Natural killer cell (primary cell): ENCODE data around the gene EML3. TPM values are rescaled to one million over a fixed set of nuclear protein-coding genes. Genes with fewer than 3 reads are reported as not detected.
A peak's percentile ranks its signal among the peaks of the same experiment; 100 is the strongest.

Experiments used
- ATAC-seq, 3 donors: fragments of 150-1000 bp in 2 of 3; fragments of 200-7000 bp in 1 of 3; cut with Tn5 transposase; 1 replicate in 1 of 3; 2 replicates in 2 of 3; pipeline ENCODE4 v1.10.0; 2021; ENCODE audit warnings: mild to moderate bottlenecking in 2 of 3, moderate library complexity in 2 of 3
- DNase-seq, 2 donors: peaks; one replicate each; pipeline versions ENCODE4 v3.0.0 to v3.0.0-alpha.2; 2013 to 2021; ENCODE audit warnings: mixed read lengths in 1 of 2
- H3K27ac ChIP-seq: one replicate; pipeline ENCODE4 v1.5.1; 2013; ENCODE audit warnings: mild to moderate bottlenecking, low read length
- H3K27me3 ChIP-seq: one replicate; pipeline ENCODE4 v1.6.1; 2013; ENCODE audit warnings: low read length; ENCODE audit not compliant: control insufficient read depth, insufficient read depth
- H3K36me3 ChIP-seq: one replicate; pipeline ENCODE4 v1.6.1; 2013; ENCODE audit warnings: low read length; ENCODE audit not compliant: control insufficient read depth, insufficient read depth
- H3K4me1 ChIP-seq: one replicate; pipeline ENCODE4 v1.6.1; 2013; ENCODE audit warnings: low read length; ENCODE audit not compliant: control insufficient read depth, insufficient read depth
- H3K4me3 ChIP-seq: one replicate; pipeline ENCODE4 v1.5.1; 2013; ENCODE audit warnings: low read length
- H3K9me3 ChIP-seq: one replicate; pipeline ENCODE4 v1.6.1; 2013; ENCODE audit warnings: low read length; ENCODE audit not compliant: control insufficient read depth, insufficient read depth
- H3K27ac Mint-ChIP-seq, 2 donors: one replicate each; pipeline ENCODE4 v1.8.0; 2022; ENCODE audit warnings: mild to moderate bottlenecking in 2 of 2, mixed read lengths in 2 of 2, moderate library complexity in 1 of 2
- H3K27me3 Mint-ChIP-seq, 2 donors: one replicate each; pipeline ENCODE4 v1.8.0; 2022; ENCODE audit warnings: low read depth in 2 of 2, mixed read lengths in 2 of 2
- H3K36me3 Mint-ChIP-seq: one replicate; pipeline ENCODE4 v1.8.0; 2022; ENCODE audit warnings: mixed read lengths
- H3K4me1 Mint-ChIP-seq, 2 donors: one replicate each; pipeline ENCODE4 v1.8.0; 2022; ENCODE audit warnings: mixed read lengths in 2 of 2
- H3K4me3 Mint-ChIP-seq: one replicate; pipeline ENCODE4 v1.8.0; 2022; ENCODE audit warnings: mild to moderate bottlenecking, moderate library complexity, mixed read lengths
- H3K9me3 Mint-ChIP-seq, 2 donors: one replicate each; pipeline ENCODE4 v1.8.0; 2022; ENCODE audit warnings: mixed read lengths in 2 of 2
- CTCF ChIP-seq: fragments of 200-600 bp; IDR thresholded peaks from one replicate; pipeline ENCODE4 v1.8.0; 2022; ENCODE audit warnings: antibody characterized with exemption
- WGBS: methylation state at CpG from one replicate; pipeline ENCODE4 v1.1.7; 2013; ENCODE audit warnings: missing lambda C conversion rate; ENCODE audit not compliant: insufficient coverage; 5-methylcytosine and 5-hydroxymethylcytosine counted together
- intact Hi-C: fragments of 100-400 bp; cut with micrococcal nuclease; formaldehyde crosslinking; loops from one replicate; pipeline ENCODE4 v1.14.2; 2022
- total RNA-seq, 4 donors: library from RNA; stranded (reverse); fragments of 120-200 nt in 1 of 4; gene quantifications; one replicate each; pipeline versions ENCODE4 v1.2.3 to v1.2.4, GENCODE V29; 2013 to 2022

Gene EML3
- total RNA-seq, 3 donors from 2014 or later (not counting 1 experiment from before 2014, with no cell fraction given): 221 to 233 (median 232) TPM

- Mint-ChIP-seq H3K9me3 (no peaks in the 10 kb centered on the region), H3K4me1 (peaks cover 18 to 41% of the 10 kb centered on the region in 2 donors), H3K27me3 (no peaks in the 10 kb centered on the region), H3K4me3 (peak overlapping the region; percentile 37), H3K36me3 (no peaks in the 10 kb centered on the region), H3K27ac (peak overlapping the region; percentile 74 to 98)
- DNase-seq (no peak), ATAC-seq (no peak)
- intact Hi-C loops: loop anchor here (5.0 kb wide), 1 partner anchor 93 kb away; the partner anchor contains the start of genes BSCL2 and GNG3
- 82% methylated on average over 8 of the region's 8 CpGs for WGBS
- no peak for TF ChIP-seq CTCF
- Histone ChIP-seq H3K4me1 (peaks cover 27% of the 10 kb centered on the region), H3K9me3 (no peaks in the 10 kb centered on the region), H3K4me3 (no peak overlapping the region), H3K36me3 (peaks cover 30% of the 10 kb centered on the region), H3K27me3 (no peaks in the 10 kb centered on the region), H3K27ac (no peak overlapping the region)
These were observed 1.7 kb upstream of the EML3 start for GRCh38 chr11:62614275-62614674.

- Mint-ChIP-seq H3K27me3 (no peaks in the 10 kb centered on the region), H3K4me3 (peak overlapping the region; percentile 61), H3K4me1 (peaks cover 18 to 48% of the 10 kb centered on the region in 2 donors), H3K9me3 (no peaks in the 10 kb centered on the region), H3K36me3 (no peaks in the 10 kb centered on the region), H3K27ac (peak overlapping the region; percentile 74 to 98)
- TF ChIP-seq CTCF: no peak
- Histone ChIP-seq H3K27ac (peak overlapping the region; percentile 89), H3K27me3 (no peaks in the 10 kb centered on the region), H3K4me3 (no peak overlapping the region), H3K4me1 (peaks cover 27% of the 10 kb centered on the region), H3K36me3 (peaks cover 33% of the 10 kb centered on the region), H3K9me3 (no peaks in the 10 kb centered on the region)
- DNase-seq (no peak), ATAC-seq (no peak)
- WGBS: 86% methylated on average over 15 of the region's 15 CpGs
- intact Hi-C loops: loop anchor here (1.0 to 5.0 kb wide), 3 partner anchors 8 to 94 kb away; partner anchors contain the start of genes B3GAT3, BSCL2, C11orf98 and CSKMT
These were observed 760 bp upstream of the EML3 start for GRCh38 chr11:62613291-62613778.

- H3K4me1 Mint-ChIP-seq: peaks cover 18 to 53% of the 10 kb centered on the region in 2 donors
These were observed 740 bp downstream of the EML3 start for GRCh38 chr11:62611705-62612365.

More at GRCh38 chr11:62611705-62612365, 740 bp downstream of the EML3 start:
- H3K4me1 ChIP-seq: peaks cover 27% of the 10 kb centered on the region
- Mint-ChIP-seq H3K9me3 (no peaks in the 10 kb centered on the region), H3K36me3 (no peaks in the 10 kb centered on the region), H3K27me3 (no peaks in the 10 kb centered on the region), H3K4me3 (peak overlapping the region; percentile 96), H3K27ac (peak overlapping the region; percentile 95 to 98)
- H3K9me3 ChIP-seq: no peaks in the 10 kb centered on the region
- ATAC-seq: peak; percentile 56 to 71 (median 57)
- H3K36me3 ChIP-seq: peaks cover 41% of the 10 kb centered on the region
- peak overlapping the region; percentile 64 for H3K4me3 ChIP-seq
- DNase-seq: peak in 1 of 2 donors; percentile 82
- H3K27ac ChIP-seq: peak overlapping the region; percentile 89
- no peak for TF ChIP-seq CTCF
- under 1% methylated on average over 34 of the region's 34 CpGs for WGBS
- H3K27me3 ChIP-seq: no peaks in the 10 kb centered on the region
- intact Hi-C loops: loop anchor here (2.0 to 5.0 kb wide), 2 partner anchors 53 to 95 kb away; partner anchors contain the start of genes BSCL2, C11orf98, CSKMT and GNG3
